CD4-positive, alpha-beta T cell treated with Interleukin-15 for 1 hour (primary cell): ENCODE measurements around the gene PLEKHG3.
"Not testable (repeated sequence)": the region's sequence is repeated elsewhere in the genome, so short reads cannot be mapped to it uniquely, and the experiment has no call there.

ENCODE experiments used
- DNase-seq: peaks from one replicate; pipeline ENCODE4 v3.0.0-alpha.2; 2020

Gene PLEKHG3

GRCh38 chr14:64704143-64704742 is at the start of gene PLEKHG3:
Gene PLEKHG3 (plus strand): TSS chr14:64704424. CDS start chr14:64727632, 23,208 bp downstream.
- no peak for DNase-seq

- peak; percentile 57 for DNase-seq
Measured at GRCh38 chr14:64654901-64655300, 49.3 kb upstream of the PLEKHG3 start.

- no peak for DNase-seq
Measured at GRCh38 chr14:64656986-64657385, 47.2 kb upstream of the PLEKHG3 start.

GRCh38 chr14:64658201-64658600 is 46.0 kb upstream of the PLEKHG3 start:
- DNase-seq: no peak

GRCh38 chr14:64658700-64659264 is 45.4 kb upstream of the PLEKHG3 start:
- not testable (repeated sequence) for DNase-seq

- no peak for DNase-seq
Measured at GRCh38 chr14:64659366-64659765, 44.9 kb upstream of the PLEKHG3 start.

- DNase-seq: no peak
Measured at GRCh38 chr14:64663174-64663573, 41.0 kb upstream of the PLEKHG3 start.

- DNase-seq: no peak
Measured at GRCh38 chr14:64671591-64671990, 32.6 kb upstream of the PLEKHG3 start.

GRCh38 chr14:64673316-64673715 is 30.9 kb upstream of the PLEKHG3 start:
- DNase-seq: no peak

- DNase-seq: peak; percentile 56
Measured at GRCh38 chr14:64673748-64674147, 30.5 kb upstream of the PLEKHG3 start.

GRCh38 chr14:64674829-64675228 is 29.4 kb upstream of the PLEKHG3 start:
- no peak for DNase-seq

- no peak for DNase-seq
Measured at GRCh38 chr14:64675312-64675711, 28.9 kb upstream of the PLEKHG3 start.

GRCh38 chr14:64676410-64677008 is 27.7 kb upstream of the PLEKHG3 start:
- no peak for DNase-seq

- DNase-seq: no peak
Measured at GRCh38 chr14:64680013-64680713, 24.1 kb upstream of the PLEKHG3 start.

GRCh38 chr14:64680714-64681065 is 23.5 kb upstream of the PLEKHG3 start:
- DNase-seq: no peak

GRCh38 chr14:64681796-64682710 is 22.2 kb upstream of the PLEKHG3 start:
- DNase-seq: no peak

- DNase-seq: no peak
Measured at GRCh38 chr14:64682843-64683242, 21.4 kb upstream of the PLEKHG3 start.

- no peak for DNase-seq
Measured at GRCh38 chr14:64683264-64683663, 21.0 kb upstream of the PLEKHG3 start.

GRCh38 chr14:64684091-64684490 is 20.1 kb upstream of the PLEKHG3 start:
- no peak for DNase-seq

- no peak for DNase-seq
Measured at GRCh38 chr14:64685371-64686281, 18.6 kb upstream of the PLEKHG3 start.

GRCh38 chr14:64686282-64686615 is 18.0 kb upstream of the PLEKHG3 start:
- no peak for DNase-seq

GRCh38 chr14:64688031-64688430 is 16.2 kb upstream of the PLEKHG3 start:
- no peak for DNase-seq
